RWPE1 (cell line): ENCODE measurements around the gene KCNT1.

Experiments used
- CTCF ChIA-PET: fragments of 350-600 bp; sonication (Branson Sonifier 250); formaldehyde crosslinking; extraction: SDS; loops from one replicate; lab custom pipeline; 2021; lab: Yijun Ruan, JAX
- POLR2A ChIA-PET: fragments of 400-600 bp; formaldehyde crosslinking; extraction: SDS; loops from one replicate; lab custom pipeline; 2020; ENCODE audit warnings: antibody characterized with exemption; ENCODE audit not compliant: low non-redundant PET; lab: Yijun Ruan, JAX
- DNase-seq: peaks from one replicate; pipeline ENCODE4 v3.0.0; 2012; ENCODE audit warnings: low spot score
- H3K27ac ChIP-seq: fragments of 450-650 bp; 2 replicates; pipeline ENCODE4 v1.5.1; 2017
- CTCF ChIP-seq: fragments of 450-650 bp; conservative IDR thresholded peaks from 2 replicates; pipeline ENCODE4 v1.5.1; 2017; ENCODE audit warnings: low read depth, mild to moderate bottlenecking

The KCNT1 gene

GRCh38 chr9:135769489-135770202 is 67.7 kb downstream of the KCNT1 start:
- DNase-seq = no peak
- CTCF ChIA-PET = no interaction called here
- no peak for TF ChIP-seq CTCF
- no peak overlapping the region for H3K27ac ChIP-seq
- POLR2A ChIA-PET = no interaction called here

GRCh38 chr9:135770203-135770535 is 68.2 kb downstream of the KCNT1 start:
- CTCF ChIA-PET = interaction anchor here (0.7 kb wide), 1 partner anchor 187 kb away, joined by 4 read pairs; no protein-coding TSS in a partner anchor
- no peak overlapping the region for H3K27ac ChIP-seq
- no peak for TF ChIP-seq CTCF

GRCh38 chr9:135770771-135771170 is 68.8 kb downstream of the KCNT1 start:
- no peak for DNase-seq
- CTCF ChIA-PET = interaction anchor here (0.7 kb wide), 1 partner anchor 188 kb away, joined by 4 read pairs; no protein-coding TSS in a partner anchor
- no peak for TF ChIP-seq CTCF
- POLR2A ChIA-PET = no interaction called here
- no peak overlapping the region for H3K27ac ChIP-seq

More at GRCh38 chr9:135770203-135770535, 68.2 kb downstream of the KCNT1 start:
- no peak for DNase-seq
- POLR2A ChIA-PET = no interaction called here

GRCh38 chr9:135771401-135772051 is 69.5 kb downstream of the KCNT1 start:
- CTCF ChIA-PET = no interaction called here
- POLR2A ChIA-PET = no interaction called here
- DNase-seq = no peak
- no peak overlapping the region for H3K27ac ChIP-seq
- no peak for TF ChIP-seq CTCF

- no peak overlapping the region for H3K27ac ChIP-seq
- ChIA-PET CTCF (interaction anchor here (0.5 to 0.7 kb wide), 2 partner anchors 99 to 350 kb away, joined by 3 read pairs; no protein-coding TSS in a partner anchor), POLR2A (no interaction called here)
- no peak for TF ChIP-seq CTCF
- DNase-seq = no peak
Observed at GRCh38 chr9:135772056-135772646, 70.2 kb downstream of the KCNT1 start.

- ChIA-PET CTCF (interaction anchor here (0.5 to 0.7 kb wide), 2 partner anchors 100 to 350 kb away, joined by 3 read pairs; no protein-coding TSS in a partner anchor), POLR2A (interaction anchor here (0.6 kb wide), 1 partner anchor 220 kb away, joined by 4 read pairs; no protein-coding TSS in a partner anchor)
- DNase-seq = no peak
- TF ChIP-seq CTCF = no peak
- H3K27ac ChIP-seq = no peak overlapping the region
Observed at GRCh38 chr9:135772702-135773493, 70.9 kb downstream of the KCNT1 start.
